Osteoblast (primary cell): Measurements from ENCODE around the gene RPL37A. TPM values are rescaled to one million over a fixed set of nuclear protein-coding genes. Genes with fewer than 3 reads are reported as not detected.

Source experiments
- DNase-seq: peaks from one replicate; pipeline ENCODE4 v3.0.0; 2011; ENCODE audit warnings: low spot score, mixed read lengths; ENCODE audit not compliant: insufficient read length; ENCODE audit errors: missing footprints
- H2AFZ ChIP-seq: 2 replicates; pipeline ENCODE4 v1.6.0; 2011; ENCODE audit warnings: mild to moderate bottlenecking, low read length
- H3K27ac ChIP-seq: 2 replicates; pipeline ENCODE4 v1.5.1; 2011; ENCODE audit warnings: mild to moderate bottlenecking, low read depth, low read length, moderate library complexity
- H3K27me3 ChIP-seq: 2 replicates; pipeline ENCODE4 v1.6.0; 2012; ENCODE audit warnings: mild to moderate bottlenecking, control low read depth, inconsistent platforms, low read length, moderate library complexity; ENCODE audit not compliant: insufficient read depth
- H3K36me3 ChIP-seq: 2 replicates; pipeline ENCODE4 v1.5.1; 2011; ENCODE audit warnings: mild to moderate bottlenecking, low read length, control low read depth, moderate library complexity; ENCODE audit not compliant: insufficient read depth
- H3K4me1 ChIP-seq: 2 replicates; pipeline ENCODE4 v1.5.1; 2011; ENCODE audit warnings: mild to moderate bottlenecking, low read length, control low read depth, moderate library complexity; ENCODE audit not compliant: insufficient read depth
- H3K4me2 ChIP-seq: 2 replicates; pipeline ENCODE4 v1.6.0; 2011; ENCODE audit warnings: mild to moderate bottlenecking, low read length; ENCODE audit not compliant: insufficient read depth
- H3K4me3 ChIP-seq: fragments of 200-600 bp; sonication (generic); 3 replicates; pipeline ENCODE4 v1.5.1; 2012; ENCODE audit warnings: mild to moderate bottlenecking, low read length, inconsistent platforms; ENCODE audit not compliant: insufficient read depth
- H3K79me2 ChIP-seq: 2 replicates; pipeline ENCODE4 v1.6.0; 2012; ENCODE audit warnings: mild to moderate bottlenecking, low read length, control low read depth, inconsistent platforms; ENCODE audit not compliant: insufficient read depth
- H3K9me3 ChIP-seq: 2 replicates; pipeline ENCODE4 v1.5.1; 2011; ENCODE audit warnings: low read depth, low read length, control low read depth
- H4K20me1 ChIP-seq: 2 replicates; pipeline ENCODE4 v1.6.0; 2012; ENCODE audit warnings: mild to moderate bottlenecking, low read length, control low read depth; ENCODE audit not compliant: insufficient read depth
- CTCF ChIP-seq: IDR thresholded peaks from 2 replicates; pipeline ENCODE4 v1.5.1; 2011; ENCODE audit warnings: mild to moderate bottlenecking, low read depth, low read length, moderate library complexity; ENCODE audit errors: extremely low read depth
- total RNA-seq: library from RNA; depleted of rRNA; stranded (reverse); fragments of >200 nt; gene quantifications from 2 replicates; pipeline ENCODE4 v1.2.3, GENCODE V29; 2012

The RPL37A gene
- total RNA-seq, 1 donor: 869 TPM

DNA sequence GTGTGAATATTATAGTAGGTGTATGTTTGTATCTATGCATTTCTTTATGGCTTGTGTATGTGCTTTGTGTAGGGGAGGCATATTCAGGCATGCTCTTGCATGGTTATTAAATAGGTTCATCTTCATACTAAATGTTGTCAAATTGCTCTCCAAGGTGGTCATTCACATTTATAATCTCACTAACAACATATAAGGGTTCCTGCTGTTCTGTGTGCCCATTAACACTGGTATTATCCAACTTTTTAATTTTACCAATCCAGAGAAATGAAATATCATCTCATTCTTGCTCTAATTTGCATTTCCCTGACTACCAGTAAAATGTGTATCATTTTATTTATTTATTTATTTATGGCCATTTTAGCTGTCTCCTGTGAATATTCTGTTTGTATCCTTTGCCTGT is 29.0 kb upstream of the RPL37A start:
- H4K20me1 ChIP-seq: no peaks in the 10 kb centered on the region
- no peaks in the 10 kb centered on the region for H3K79me2 ChIP-seq
- H3K4me1 ChIP-seq: no peaks in the 10 kb centered on the region
- TF ChIP-seq CTCF: no peak
- no peak overlapping the region for H3K4me2 ChIP-seq
- DNase-seq: no peak
- no peak overlapping the region for H3K27ac ChIP-seq
- H3K36me3 ChIP-seq: peaks cover 21% of the 10 kb centered on the region
- no peak overlapping the region for H3K4me3 ChIP-seq
- no peaks in the 10 kb centered on the region for H3K27me3 ChIP-seq
- H3K9me3 ChIP-seq: no peaks in the 10 kb centered on the region
- H2AFZ ChIP-seq: no peak overlapping the region

- Histone ChIP-seq H4K20me1 (no peaks in the 10 kb centered on the region), H3K79me2 (no peaks in the 10 kb centered on the region), H3K4me1 (peaks cover 8% of the 10 kb centered on the region), H3K4me2 (no peak overlapping the region), H3K4me3 (no peak overlapping the region), H2AFZ (no peak overlapping the region), H3K27ac (no peak overlapping the region), H3K27me3 (no peaks in the 10 kb centered on the region), H3K36me3 (peaks cover 9% of the 10 kb centered on the region), H3K9me3 (no peaks in the 10 kb centered on the region)
- DNase-seq: no peak
- no peak for TF ChIP-seq CTCF
Measured at GRCh38 chr2:216473187-216473586, 25.5 kb upstream of the RPL37A start.

DNA sequence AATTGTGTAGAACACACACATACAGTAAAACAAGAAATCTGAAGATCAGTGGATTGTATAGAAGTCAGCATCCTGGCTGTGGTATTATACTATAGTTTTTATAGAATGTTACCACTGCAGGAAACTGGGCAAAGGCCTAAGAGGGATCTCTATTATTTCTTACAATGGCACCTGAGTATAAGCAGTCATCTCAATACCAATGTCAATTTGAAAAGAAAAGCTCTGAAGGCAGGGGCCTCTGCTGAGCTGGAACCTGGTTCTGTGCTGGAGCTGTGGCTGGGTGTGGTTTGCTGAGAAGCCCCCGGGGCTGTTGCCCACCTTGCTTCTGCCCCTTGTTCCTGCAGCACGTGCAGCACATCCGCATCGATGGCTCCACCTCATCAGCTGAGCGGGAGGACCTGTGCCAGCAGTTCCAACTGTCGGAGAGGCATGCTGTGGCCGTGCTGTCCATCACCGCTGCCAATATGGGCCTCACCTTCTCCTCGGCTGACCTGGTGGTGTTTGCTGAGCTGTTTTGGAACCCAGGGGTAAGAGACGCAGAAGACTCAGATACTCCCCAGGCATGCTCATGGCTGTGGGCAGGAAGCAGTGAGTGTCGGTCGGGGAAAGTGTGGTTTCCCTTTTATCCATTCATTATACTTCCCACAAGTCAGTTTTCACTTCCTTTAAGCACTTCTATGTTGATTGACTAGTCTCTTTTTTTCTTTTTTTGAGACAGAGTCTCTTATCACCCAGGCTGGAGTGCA is 23.5 kb upstream of the RPL37A start:
- Histone ChIP-seq H3K4me3 (no peak overlapping the region), H3K27me3 (no peaks in the 10 kb centered on the region), H4K20me1 (no peaks in the 10 kb centered on the region), H3K4me1 (peaks cover 16% of the 10 kb centered on the region), H3K4me2 (no peak overlapping the region), H3K79me2 (no peaks in the 10 kb centered on the region), H3K27ac (no peak overlapping the region), H3K36me3 (peaks cover 10% of the 10 kb centered on the region), H3K9me3 (no peaks in the 10 kb centered on the region), H2AFZ (no peak overlapping the region)
- no peak for TF ChIP-seq CTCF
- no peak for DNase-seq

GRCh38 chr2:216475767-216476166 is 22.9 kb upstream of the RPL37A start:
- Histone ChIP-seq H3K4me3 (no peak overlapping the region), H3K27me3 (no peaks in the 10 kb centered on the region), H4K20me1 (no peaks in the 10 kb centered on the region), H3K27ac (no peak overlapping the region), H3K4me1 (peaks cover 16% of the 10 kb centered on the region), H3K4me2 (no peak overlapping the region), H3K9me3 (no peaks in the 10 kb centered on the region), H3K36me3 (peaks cover 13% of the 10 kb centered on the region), H3K79me2 (no peaks in the 10 kb centered on the region), H2AFZ (no peak overlapping the region)
- TF ChIP-seq CTCF: no peak
- DNase-seq: no peak
